ENCODE measurements around the gene RAB36.

RAB36 gene

GRCh38 chr22:23098230-23098705 lies 47.0 kb upstream of the RAB36 start:
- no peak overlapping the region for H3K4me3 ChIP-seq (ENCODE audit: low read depth in 1 of 2, low read length in 2 of 2)
- H3K79me2 ChIP-seq (ENCODE audit: insufficient read depth, low read length), result no peaks in the 10 kb centered on the region
- H3K27me3 ChIP-seq (ENCODE audit: insufficient read depth, low read length, poor library complexity), result no peaks in the 10 kb centered on the region
- no peaks in the 10 kb centered on the region for H3K9me3 ChIP-seq (ENCODE audit: insufficient read depth, low read length, severe bottlenecking)
- no peaks in the 10 kb centered on the region for H4K20me1 ChIP-seq (ENCODE audit: insufficient read depth, low read length)
- H3K36me3 ChIP-seq (ENCODE audit: insufficient read depth, low read length), result no peaks in the 10 kb centered on the region
- no peak overlapping the region for H3K27ac ChIP-seq (ENCODE audit: low read length)
- TF ChIP-seq CTCF (IDR thresholded peaks at IDR 0.05; ENCODE audit: borderline replicate concordance, extremely low read depth, low read length, poor library complexity, severe bottlenecking) (no peak), EZH2 (IDR thresholded peaks at IDR 0.05; ENCODE audit: borderline replicate concordance, low read depth, low read length, severe bottlenecking) (no peak)
- H3K4me1 ChIP-seq (ENCODE audit: insufficient read depth, low read length), result no peaks in the 10 kb centered on the region
- ATAC-seq (ENCODE audit: insufficient read depth, low read depth) (no peak), DNase-seq (no peak)
- H3K4me2 ChIP-seq (ENCODE audit: insufficient read depth, low read length), result no peak overlapping the region
- H3K9ac ChIP-seq (ENCODE audit: low read depth, low read length), result no peak overlapping the region
- H2AFZ ChIP-seq (ENCODE audit: low read depth, low read length), result no peak overlapping the region

- no peak for TF ChIP-seq EZH2 (IDR thresholded peaks at IDR 0.05; ENCODE audit: borderline replicate concordance, low read depth, low read length, severe bottlenecking)
- no peak for TF ChIP-seq CTCF (IDR thresholded peaks at IDR 0.05; ENCODE audit: borderline replicate concordance, extremely low read depth, low read length, poor library complexity, severe bottlenecking)
- H3K9me3 ChIP-seq (ENCODE audit: insufficient read depth, low read length, severe bottlenecking), result no peaks in the 10 kb centered on the region
- H3K36me3 ChIP-seq (ENCODE audit: insufficient read depth, low read length), result no peaks in the 10 kb centered on the region
- DNase-seq (no peak), ATAC-seq (ENCODE audit: insufficient read depth, low read depth) (no peak)
- no peak overlapping the region for H3K27ac ChIP-seq (ENCODE audit: low read length)
- H3K27me3 ChIP-seq (ENCODE audit: insufficient read depth, low read length, poor library complexity), result no peaks in the 10 kb centered on the region
- no peak overlapping the region for H3K9ac ChIP-seq (ENCODE audit: low read depth, low read length)
- H3K4me3 ChIP-seq (ENCODE audit: low read depth in 1 of 2, low read length in 2 of 2), result no peak overlapping the region
- no peaks in the 10 kb centered on the region for H3K4me1 ChIP-seq (ENCODE audit: insufficient read depth, low read length)
- no peak overlapping the region for H2AFZ ChIP-seq (ENCODE audit: low read depth, low read length)
- H3K79me2 ChIP-seq (ENCODE audit: insufficient read depth, low read length), result no peaks in the 10 kb centered on the region
- H3K4me2 ChIP-seq (ENCODE audit: insufficient read depth, low read length), result no peak overlapping the region
- no peaks in the 10 kb centered on the region for H4K20me1 ChIP-seq (ENCODE audit: insufficient read depth, low read length)
Observed at GRCh38 chr22:23098718-23099530, 46.4 kb upstream of the RAB36 start.

- Histone ChIP-seq H4K20me1 (ENCODE audit: insufficient read depth, low read length) (peaks cover under 1% of the 10 kb centered on the region; the same call in 1 of the 2 replicates), H3K36me3 (ENCODE audit: insufficient read depth, low read length) (no peaks in the 10 kb centered on the region), H3K9me3 (ENCODE audit: insufficient read depth, low read length, severe bottlenecking) (no peaks in the 10 kb centered on the region), H3K27ac (ENCODE audit: low read length) (no peak overlapping the region), H2AFZ (ENCODE audit: low read depth, low read length) (no peak overlapping the region), H3K4me3 (ENCODE audit: low read depth in 1 of 2, low read length in 2 of 2) (no peak overlapping the region), H3K4me1 (ENCODE audit: insufficient read depth, low read length) (no peaks in the 10 kb centered on the region), H3K4me2 (ENCODE audit: insufficient read depth, low read length) (no peak overlapping the region), H3K9ac (ENCODE audit: low read depth, low read length) (no peak overlapping the region), H3K79me2 (ENCODE audit: insufficient read depth, low read length) (no peaks in the 10 kb centered on the region), H3K27me3 (ENCODE audit: insufficient read depth, low read length, poor library complexity) (no peaks in the 10 kb centered on the region)
- no peak for TF ChIP-seq EZH2 (IDR thresholded peaks at IDR 0.05; ENCODE audit: borderline replicate concordance, low read depth, low read length, severe bottlenecking)
- no peak for TF ChIP-seq CTCF (IDR thresholded peaks at IDR 0.05; ENCODE audit: borderline replicate concordance, extremely low read depth, low read length, poor library complexity, severe bottlenecking)
- no peak for ATAC-seq (ENCODE audit: insufficient read depth, low read depth)
- no peak for DNase-seq
Observed at GRCh38 chr22:23099531-23099804, 45.8 kb upstream of the RAB36 start.
